ENCODE measurements around the gene TIGD2.

TIGD2 gene

DNA sequence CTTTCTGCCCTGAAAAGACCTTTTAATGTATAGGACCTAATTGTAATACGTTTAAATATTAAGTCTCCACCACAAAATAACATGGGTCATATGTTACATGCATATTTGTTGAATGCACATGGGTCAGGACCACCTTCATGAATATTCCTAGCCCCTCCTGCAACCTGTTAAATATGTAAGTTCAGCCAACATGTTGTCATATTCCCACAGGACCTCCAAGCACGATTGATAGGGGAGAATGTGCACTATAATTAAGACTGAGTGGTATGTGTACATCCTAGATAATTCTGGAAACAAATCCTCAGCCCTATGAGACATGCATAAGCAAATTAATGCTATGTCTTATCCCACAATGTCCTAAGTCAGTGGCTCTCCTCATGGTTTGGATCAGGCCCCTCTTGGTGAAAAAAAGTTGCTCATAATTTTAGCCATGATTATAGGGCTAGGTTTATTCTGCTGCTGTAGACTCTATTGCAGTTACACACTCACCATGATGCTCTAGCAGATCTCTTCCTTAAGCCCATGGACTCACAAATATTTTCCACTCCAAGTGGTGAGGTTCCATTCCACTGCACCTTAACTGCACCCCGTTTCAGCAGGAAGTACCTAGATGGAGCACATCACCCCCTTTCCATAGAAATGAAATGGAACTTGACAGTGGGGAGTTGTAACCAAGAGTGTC, 10.2 kb downstream of the TIGD2 start:
- Histone ChIP-seq H3K4me1 (no peaks in the 10 kb centered on the region), H3K9me3 (no peaks in the 10 kb centered on the region), H3K4me3 (ENCODE audit: low read depth, low read length) (no peak overlapping the region), H3K27me3 (no peaks in the 10 kb centered on the region), H3K36me3 (no peaks in the 10 kb centered on the region)
- TF ChIP-seq, protein P1, sequence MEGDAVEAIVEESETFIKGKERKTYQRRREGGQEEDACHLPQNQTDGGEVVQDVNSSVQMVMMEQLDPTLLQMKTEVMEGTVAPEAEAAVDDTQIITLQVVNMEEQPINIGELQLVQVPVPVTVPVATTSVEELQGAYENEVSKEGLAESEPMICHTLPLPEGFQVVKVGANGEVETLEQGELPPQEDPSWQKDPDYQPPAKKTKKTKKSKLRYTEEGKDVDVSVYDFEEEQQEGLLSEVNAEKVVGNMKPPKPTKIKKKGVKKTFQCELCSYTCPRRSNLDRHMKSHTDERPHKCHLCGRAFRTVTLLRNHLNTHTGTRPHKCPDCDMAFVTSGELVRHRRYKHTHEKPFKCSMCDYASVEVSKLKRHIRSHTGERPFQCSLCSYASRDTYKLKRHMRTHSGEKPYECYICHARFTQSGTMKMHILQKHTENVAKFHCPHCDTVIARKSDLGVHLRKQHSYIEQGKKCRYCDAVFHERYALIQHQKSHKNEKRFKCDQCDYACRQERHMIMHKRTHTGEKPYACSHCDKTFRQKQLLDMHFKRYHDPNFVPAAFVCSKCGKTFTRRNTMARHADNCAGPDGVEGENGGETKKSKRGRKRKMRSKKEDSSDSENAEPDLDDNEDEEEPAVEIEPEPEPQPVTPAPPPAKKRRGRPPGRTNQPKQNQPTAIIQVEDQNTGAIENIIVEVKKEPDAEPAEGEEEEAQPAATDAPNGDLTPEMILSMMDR (IDR thresholded peaks at IDR 0.05; ENCODE audit: low read depth, low read length), result no peak
- DNase-seq, result no peak

DNA sequence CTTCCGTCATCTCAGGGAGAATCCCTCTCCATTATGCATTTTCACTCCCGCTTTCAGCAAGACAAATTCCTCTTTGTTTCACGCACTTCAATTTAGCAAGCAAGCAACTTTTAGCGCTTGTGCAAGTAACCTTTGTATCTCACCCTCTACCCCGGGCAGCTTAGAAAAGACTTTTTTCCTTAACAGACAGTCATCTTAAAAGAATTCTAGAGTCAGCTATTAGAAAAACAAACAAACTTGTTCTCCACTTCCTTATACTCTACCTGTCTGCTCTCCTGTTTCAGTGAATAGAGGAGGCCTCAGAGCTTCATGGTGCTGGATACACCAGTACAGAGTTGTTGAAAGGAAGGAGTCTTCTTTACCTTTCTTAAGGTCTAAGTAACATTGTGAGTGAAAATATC, 12.1 kb downstream of the TIGD2 start:
- Histone ChIP-seq H3K4me3 (ENCODE audit: low read depth, low read length) (no peak overlapping the region), H3K27me3 (no peaks in the 10 kb centered on the region), H3K4me1 (no peaks in the 10 kb centered on the region), H3K36me3 (no peaks in the 10 kb centered on the region), H3K9me3 (no peaks in the 10 kb centered on the region)
- DNase-seq, result no peak
- TF ChIP-seq, protein P1 (IDR thresholded peaks at IDR 0.05; ENCODE audit: low read depth, low read length), result no peak

DNA sequence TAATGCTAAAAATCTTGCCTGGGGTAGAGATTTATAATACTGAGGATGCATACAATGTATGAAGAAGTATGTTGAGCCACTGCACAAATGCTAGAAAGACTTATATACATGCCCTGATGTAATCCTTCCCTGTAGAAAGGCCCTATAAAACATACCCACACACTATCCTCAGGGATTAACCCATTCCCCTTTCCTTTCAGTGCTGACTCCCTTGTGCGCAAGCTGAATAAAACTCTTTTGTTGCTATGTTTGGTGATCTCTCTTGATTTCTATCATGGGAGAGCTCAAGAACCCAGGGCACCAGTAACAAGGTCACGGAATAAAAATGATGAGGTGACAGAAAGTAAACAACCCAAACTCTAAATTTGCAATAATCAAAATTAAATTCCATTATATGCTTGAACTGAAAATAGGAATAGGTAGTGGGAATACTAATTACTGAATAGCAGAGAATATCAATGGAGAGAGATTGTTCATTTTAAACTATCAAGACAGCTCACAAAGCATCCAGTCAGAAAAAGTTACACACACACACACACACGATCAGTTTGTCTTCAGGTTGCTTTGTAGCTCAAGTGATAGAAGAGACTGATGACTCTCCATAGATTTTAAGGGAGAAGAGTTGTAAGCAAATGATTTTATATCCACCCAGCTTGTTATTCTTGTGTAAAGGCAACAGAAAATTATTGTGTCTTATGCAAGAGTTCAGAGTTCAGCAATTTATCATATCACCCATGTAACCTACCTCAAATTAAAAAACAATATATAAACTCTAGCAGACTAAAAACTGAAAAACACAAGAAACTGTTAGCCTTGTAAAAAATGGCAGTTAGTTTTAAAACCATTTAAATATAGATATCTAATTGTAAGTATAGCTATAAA, 14.8 kb downstream of the TIGD2 start:
- H3K4me3 ChIP-seq (ENCODE audit: low read depth, low read length), result no peak overlapping the region
- H3K36me3 ChIP-seq, result no peaks in the 10 kb centered on the region
- peaks cover 6% of the 10 kb centered on the region for H3K27me3 ChIP-seq
- no peak for DNase-seq
- H3K4me1 ChIP-seq, result no peaks in the 10 kb centered on the region
- H3K9me3 ChIP-seq, result no peaks in the 10 kb centered on the region
- TF ChIP-seq, protein P1 (IDR thresholded peaks at IDR 0.05; ENCODE audit: low read depth, low read length), result no peak

DNA sequence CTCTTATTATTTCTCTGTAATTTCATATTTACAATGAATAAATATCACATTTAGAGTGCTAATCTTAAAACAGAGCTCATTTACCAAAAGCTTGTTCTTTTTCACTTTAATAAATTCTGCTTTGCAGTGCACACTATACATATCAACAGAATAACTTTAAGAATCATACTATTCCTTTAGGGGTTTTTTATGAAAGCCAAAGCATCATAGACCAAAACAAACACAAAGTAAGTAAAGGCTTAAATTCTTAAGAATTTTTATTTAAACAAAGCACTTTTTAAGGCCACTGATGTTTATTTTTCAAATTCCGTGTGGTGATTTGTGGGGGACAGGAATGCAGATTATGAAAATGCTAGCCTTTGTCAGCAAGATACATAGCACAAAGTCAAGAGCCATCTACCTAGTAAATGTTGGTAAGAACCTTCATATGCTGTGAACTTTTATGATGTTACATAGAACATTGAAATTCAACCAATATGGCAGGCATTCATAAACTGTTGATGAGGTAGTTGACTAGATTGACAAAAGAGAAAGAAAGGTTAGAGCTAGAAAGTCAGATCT, 17.8 kb downstream of the TIGD2 start:
- no peak for DNase-seq
- Histone ChIP-seq H3K9me3 (no peaks in the 10 kb centered on the region), H3K36me3 (no peaks in the 10 kb centered on the region), H3K4me1 (no peaks in the 10 kb centered on the region), H3K27me3 (peaks cover 6% of the 10 kb centered on the region), H3K4me3 (ENCODE audit: low read depth, low read length) (no peak overlapping the region)
- TF ChIP-seq, protein P1 (IDR thresholded peaks at IDR 0.05; ENCODE audit: low read depth, low read length), result no peak

DNA sequence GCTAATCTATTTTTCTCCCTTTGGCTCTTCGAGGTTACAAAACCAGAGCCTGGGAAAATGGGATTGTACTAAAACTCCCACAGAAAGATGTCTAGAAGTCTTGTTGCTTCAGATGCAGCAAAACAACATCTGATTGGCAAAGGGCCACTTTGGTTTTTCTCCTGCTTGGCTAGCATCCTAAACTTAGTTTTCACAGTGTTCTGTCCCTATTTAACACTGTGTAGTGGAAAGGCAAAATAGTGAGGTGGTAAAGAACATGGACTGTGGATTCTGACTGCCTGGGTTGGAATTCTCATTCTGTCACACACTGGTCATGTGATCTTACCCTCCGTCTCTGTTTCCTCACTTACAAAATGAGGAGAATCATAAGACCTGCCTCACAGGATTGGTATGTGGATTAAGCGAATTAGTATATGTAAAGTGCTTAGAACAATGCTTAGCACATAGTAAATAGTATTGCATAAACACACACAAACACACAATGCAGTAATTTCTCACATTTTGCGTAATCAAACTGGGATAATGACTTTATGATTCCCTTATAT, 23.5 kb downstream of the TIGD2 start:
- no peak overlapping the region for H3K4me3 ChIP-seq (ENCODE audit: low read depth, low read length)
- no peaks in the 10 kb centered on the region for H3K36me3 ChIP-seq
- TF ChIP-seq, protein P1 (IDR thresholded peaks at IDR 0.05; ENCODE audit: low read depth, low read length), result no peak
- H3K4me1 ChIP-seq, result no peaks in the 10 kb centered on the region
- H3K9me3 ChIP-seq, result no peaks in the 10 kb centered on the region
- DNase-seq, result no peak
- peaks cover 1% of the 10 kb centered on the region for H3K27me3 ChIP-seq

Data from BE2C (cell line).